Choroid plexus epithelial cell (primary cell): ENCODE data around the gene MX1.

Experiments used
- DNase-seq: peaks from one replicate; pipeline ENCODE4 v3.0.0-alpha.2; 2010; ENCODE audit warnings: low read depth
- H3K4me3 ChIP-seq: 2 replicates; pipeline ENCODE4 v1.5.1; 2011; ENCODE audit warnings: low read depth, mild to moderate bottlenecking, control low read depth, low read length, moderate library complexity
- CTCF ChIP-seq: conservative IDR thresholded peaks from 2 replicates; pipeline ENCODE4 v1.5.1; 2011; ENCODE audit warnings: low read depth, mild to moderate bottlenecking, control low read depth, inconsistent platforms, low read length, moderate library complexity

MX1 gene

GRCh38 chr21:41482301-41482700 lies 56.3 kb downstream of the MX1 start:
- no peak for TF ChIP-seq CTCF
- peak; percentile 28 for DNase-seq
- H3K4me3 ChIP-seq = no peak overlapping the region

GRCh38 chr21:41482980-41483379 lies 56.9 kb downstream of the MX1 start:
- DNase-seq = no peak
- no peak for TF ChIP-seq CTCF
- no peak overlapping the region for H3K4me3 ChIP-seq

GRCh38 chr21:41483415-41483814 lies 57.4 kb downstream of the MX1 start:
- TF ChIP-seq CTCF = no peak
- no peak for DNase-seq
- no peak overlapping the region for H3K4me3 ChIP-seq

GRCh38 chr21:41483973-41484372 lies 57.9 kb downstream of the MX1 start:
- no peak for DNase-seq
- no peak for TF ChIP-seq CTCF
- H3K4me3 ChIP-seq = no peak overlapping the region

GRCh38 chr21:41487082-41487481 lies 61.0 kb downstream of the MX1 start:
- no peak for TF ChIP-seq CTCF
- DNase-seq = no peak
- no peak overlapping the region for H3K4me3 ChIP-seq

- no peak for DNase-seq
- no peak overlapping the region for H3K4me3 ChIP-seq
- no peak for TF ChIP-seq CTCF
Observed at GRCh38 chr21:41488080-41488479, 62.0 kb downstream of the MX1 start.

- no peak overlapping the region for H3K4me3 ChIP-seq
Observed at GRCh38 chr21:41489329-41489728, 63.3 kb downstream of the MX1 start.

More at GRCh38 chr21:41489329-41489728, 63.3 kb downstream of the MX1 start:
- no peak for DNase-seq
- no peak for TF ChIP-seq CTCF
